Gastrocnemius medialis (tissue), 4 donors: ENCODE data around the gene KCNJ15.

ENCODE experiments used
- CTCF ChIP-seq, 5 experiments: fragments of 450-650 bp in 3 of 5; fragments of 200-600 bp in 2 of 5; sonication (generic) in 2 of 5; IDR thresholded peaks in 4 of 5; conservative IDR thresholded peaks in 1 of 5; 1 replicate in 4 of 5; 2 replicates in 1 of 5; pipeline ENCODE4 v1.5.1; 2016 to 2019; ENCODE audit warnings: antibody characterized with exemption in 5 of 5, mild to moderate bottlenecking in 3 of 5, moderate library complexity in 3 of 5
- POLR2A ChIP-seq, 2 donors: fragments of 450-650 bp; IDR thresholded peaks; one replicate each; pipeline ENCODE4 v1.6.1; 2017; ENCODE audit warnings: antibody characterized with exemption in 2 of 2, mild to moderate bottlenecking in 2 of 2, moderate library complexity in 2 of 2

DNA sequence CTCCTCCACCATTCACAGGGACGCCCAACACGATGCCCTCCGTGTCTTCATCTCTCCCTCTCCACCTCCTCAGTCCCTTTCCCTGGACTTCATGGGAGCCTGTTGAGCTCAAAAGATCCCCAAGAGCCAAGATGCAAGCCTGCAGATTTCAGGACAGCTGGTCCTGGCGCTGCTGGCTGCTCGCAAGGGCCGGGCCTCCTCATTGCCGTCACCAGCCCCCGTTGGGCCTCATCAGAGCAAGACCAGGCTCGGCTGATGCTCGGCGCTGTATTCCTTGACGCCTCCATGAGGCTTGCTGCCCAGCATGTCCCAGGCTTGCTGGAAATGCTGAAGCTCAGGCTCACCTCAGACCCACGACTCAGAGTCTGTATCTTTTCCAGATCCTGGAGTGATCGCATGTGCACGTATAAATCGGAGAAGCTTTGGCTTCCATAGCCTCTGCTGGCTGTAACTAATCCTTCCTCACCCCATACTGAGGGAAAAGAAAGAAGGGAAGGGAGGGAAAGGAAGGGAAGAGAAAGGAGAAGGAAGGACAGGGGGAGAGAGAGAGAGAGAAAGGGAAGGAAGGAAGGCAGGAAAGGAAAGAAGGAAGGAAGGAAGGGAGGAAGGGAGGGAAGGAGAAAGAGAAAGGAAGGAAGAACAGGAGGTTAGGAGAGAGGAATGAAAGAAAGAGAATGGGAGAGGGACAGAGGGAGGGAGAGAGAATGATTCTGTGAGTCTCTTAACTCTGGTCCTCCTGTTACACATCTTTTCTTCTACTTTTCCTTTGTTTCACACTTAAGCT lies 94.6 kb downstream of the KCNJ15 start:
- TF ChIP-seq CTCF (IDR thresholded peaks at IDR 0.05 in 4 of 5, conservative IDR thresholded peaks at IDR 0.05 in 1 of 5) (no peak), POLR2A (IDR thresholded peaks at IDR 0.05) (no peak)
